Measurements from ENCODE around the gene ASH1L. TPM values are rescaled to one million over a fixed set of nuclear protein-coding genes. Genes with fewer than 3 reads are reported as not detected.
"Not testable (repeated sequence)": the region's sequence is repeated elsewhere in the genome, so short reads cannot be mapped to it uniquely, and the experiment has no call there.

ASH1L gene
- total RNA-seq, 1 donor from 2014 or later, result 43.7 TPM

GRCh38 chr1:155598842-155599331, 36.3 kb upstream of the ASH1L start:
- peak overlapping the region; percentile 92 for H3K27ac Mint-ChIP-seq
- H3K9me3 Mint-ChIP-seq, result no peaks in the 10 kb centered on the region
- H3K4me1 Mint-ChIP-seq (ENCODE audit: unreplicated experiment), result peaks cover 24% of the 10 kb centered on the region
- TF ChIP-seq, protein P1, sequence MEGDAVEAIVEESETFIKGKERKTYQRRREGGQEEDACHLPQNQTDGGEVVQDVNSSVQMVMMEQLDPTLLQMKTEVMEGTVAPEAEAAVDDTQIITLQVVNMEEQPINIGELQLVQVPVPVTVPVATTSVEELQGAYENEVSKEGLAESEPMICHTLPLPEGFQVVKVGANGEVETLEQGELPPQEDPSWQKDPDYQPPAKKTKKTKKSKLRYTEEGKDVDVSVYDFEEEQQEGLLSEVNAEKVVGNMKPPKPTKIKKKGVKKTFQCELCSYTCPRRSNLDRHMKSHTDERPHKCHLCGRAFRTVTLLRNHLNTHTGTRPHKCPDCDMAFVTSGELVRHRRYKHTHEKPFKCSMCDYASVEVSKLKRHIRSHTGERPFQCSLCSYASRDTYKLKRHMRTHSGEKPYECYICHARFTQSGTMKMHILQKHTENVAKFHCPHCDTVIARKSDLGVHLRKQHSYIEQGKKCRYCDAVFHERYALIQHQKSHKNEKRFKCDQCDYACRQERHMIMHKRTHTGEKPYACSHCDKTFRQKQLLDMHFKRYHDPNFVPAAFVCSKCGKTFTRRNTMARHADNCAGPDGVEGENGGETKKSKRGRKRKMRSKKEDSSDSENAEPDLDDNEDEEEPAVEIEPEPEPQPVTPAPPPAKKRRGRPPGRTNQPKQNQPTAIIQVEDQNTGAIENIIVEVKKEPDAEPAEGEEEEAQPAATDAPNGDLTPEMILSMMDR (conservative IDR thresholded peaks at IDR 0.05), result no peak
- no peaks in the 10 kb centered on the region for H3K36me3 Mint-ChIP-seq
- peak overlapping the region; percentile 66 for H3K4me3 Mint-ChIP-seq
- DNase-seq (ENCODE audit: extremely low spot score, unreplicated experiment), result no peak
- H3K27me3 Mint-ChIP-seq, result no peaks in the 10 kb centered on the region

- peaks cover 24% of the 10 kb centered on the region for H3K4me1 Mint-ChIP-seq (ENCODE audit: unreplicated experiment)
- H3K9me3 Mint-ChIP-seq, result no peaks in the 10 kb centered on the region
- H3K4me3 Mint-ChIP-seq, result no peak overlapping the region
- no peak overlapping the region for H3K27ac Mint-ChIP-seq
- no peak for DNase-seq (ENCODE audit: extremely low spot score, unreplicated experiment)
- H3K36me3 Mint-ChIP-seq, result no peaks in the 10 kb centered on the region
- TF ChIP-seq, protein P1 (conservative IDR thresholded peaks at IDR 0.05), result no peak
- no peaks in the 10 kb centered on the region for H3K27me3 Mint-ChIP-seq
These were observed 34.3 kb upstream of the ASH1L start for GRCh38 chr1:155596864-155597263.

- not testable (repeated sequence) for DNase-seq (ENCODE audit: extremely low spot score, unreplicated experiment); H3K27ac Mint-ChIP-seq; H3K9me3 Mint-ChIP-seq; H3K36me3 Mint-ChIP-seq; H3K4me3 Mint-ChIP-seq; H3K27me3 Mint-ChIP-seq
- peaks cover 24% of the 10 kb centered on the region for H3K4me1 Mint-ChIP-seq (ENCODE audit: unreplicated experiment)
These were observed 33.4 kb upstream of the ASH1L start for GRCh38 chr1:155595877-155596474.

GRCh38 chr1:155591770-155592169, 29.2 kb upstream of the ASH1L start:
- peaks cover 6% of the 10 kb centered on the region for H3K4me1 Mint-ChIP-seq (ENCODE audit: unreplicated experiment)
- no peak for DNase-seq (ENCODE audit: extremely low spot score, unreplicated experiment)
- H3K27me3 Mint-ChIP-seq, result no peaks in the 10 kb centered on the region
- no peak overlapping the region for H3K4me3 Mint-ChIP-seq
- TF ChIP-seq, protein P1 (conservative IDR thresholded peaks at IDR 0.05), result peak; percentile 78
- no peak overlapping the region for H3K27ac Mint-ChIP-seq
- H3K36me3 Mint-ChIP-seq, result no peaks in the 10 kb centered on the region
- no peaks in the 10 kb centered on the region for H3K9me3 Mint-ChIP-seq

GRCh38 chr1:155590516-155591247, 28.1 kb upstream of the ASH1L start:
- not testable (repeated sequence) for H3K36me3 Mint-ChIP-seq; H3K4me1 Mint-ChIP-seq (ENCODE audit: unreplicated experiment); H3K9me3 Mint-ChIP-seq; DNase-seq (ENCODE audit: extremely low spot score, unreplicated experiment); H3K4me3 Mint-ChIP-seq; H3K27ac Mint-ChIP-seq; H3K27me3 Mint-ChIP-seq

GRCh38 chr1:155589282-155589681, 26.7 kb upstream of the ASH1L start:
- not testable (repeated sequence) for H3K27ac Mint-ChIP-seq; H3K36me3 Mint-ChIP-seq; H3K27me3 Mint-ChIP-seq; H3K4me3 Mint-ChIP-seq; DNase-seq (ENCODE audit: extremely low spot score, unreplicated experiment); H3K9me3 Mint-ChIP-seq; H3K4me1 Mint-ChIP-seq (ENCODE audit: unreplicated experiment)

- not testable (repeated sequence) for H3K36me3 Mint-ChIP-seq; H3K4me3 Mint-ChIP-seq; DNase-seq (ENCODE audit: extremely low spot score, unreplicated experiment); H3K27ac Mint-ChIP-seq; H3K27me3 Mint-ChIP-seq; H3K9me3 Mint-ChIP-seq; H3K4me1 Mint-ChIP-seq (ENCODE audit: unreplicated experiment)
These were observed 21.2 kb upstream of the ASH1L start for GRCh38 chr1:155583846-155584245.

GRCh38 chr1:155575608-155576007, 13.0 kb upstream of the ASH1L start:
- not testable (repeated sequence) for H3K27me3 Mint-ChIP-seq; H3K36me3 Mint-ChIP-seq; H3K27ac Mint-ChIP-seq; H3K9me3 Mint-ChIP-seq; DNase-seq (ENCODE audit: extremely low spot score, unreplicated experiment); H3K4me3 Mint-ChIP-seq; H3K4me1 Mint-ChIP-seq (ENCODE audit: unreplicated experiment)
